Measurements from ENCODE around the gene GAB1.

Gene GAB1

GRCh38 chr4:143336781-143337599 lies at the start of gene GAB1:
Gene GAB1 (plus strand): TSS chr4:143336876. CDS start chr4:143337189, 313 bp downstream.
- peak; percentile 64 for DNase-seq

GRCh38 chr4:143287572-143287923 lies 49.1 kb upstream of the GAB1 start:
- no peak for DNase-seq

- DNase-seq, result no peak
Measured at GRCh38 chr4:143288171-143288570, 48.5 kb upstream of the GAB1 start.

DNA sequence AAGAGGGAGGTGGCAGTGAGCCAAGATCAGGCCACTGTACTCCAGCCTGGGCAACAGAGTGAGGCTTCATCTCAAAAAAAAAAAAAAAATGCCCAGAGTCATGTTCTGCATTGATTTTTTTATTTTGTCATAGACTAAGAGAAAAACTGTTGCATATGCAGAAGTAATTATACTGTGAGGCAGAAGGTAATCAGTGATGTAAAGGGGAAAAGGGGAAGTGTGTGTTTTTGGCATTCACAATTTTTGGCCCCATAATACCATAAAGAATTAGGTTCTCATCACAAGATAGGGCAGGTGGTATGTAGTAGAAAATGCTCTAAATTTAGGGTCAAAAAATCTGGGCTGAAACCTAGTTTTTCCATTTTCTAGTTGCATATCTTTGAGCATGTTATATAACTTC lies 47.3 kb upstream of the GAB1 start:
- DNase-seq, result no peak

GRCh38 chr4:143291314-143291713 lies 45.4 kb upstream of the GAB1 start:
- no peak for DNase-seq

DNA sequence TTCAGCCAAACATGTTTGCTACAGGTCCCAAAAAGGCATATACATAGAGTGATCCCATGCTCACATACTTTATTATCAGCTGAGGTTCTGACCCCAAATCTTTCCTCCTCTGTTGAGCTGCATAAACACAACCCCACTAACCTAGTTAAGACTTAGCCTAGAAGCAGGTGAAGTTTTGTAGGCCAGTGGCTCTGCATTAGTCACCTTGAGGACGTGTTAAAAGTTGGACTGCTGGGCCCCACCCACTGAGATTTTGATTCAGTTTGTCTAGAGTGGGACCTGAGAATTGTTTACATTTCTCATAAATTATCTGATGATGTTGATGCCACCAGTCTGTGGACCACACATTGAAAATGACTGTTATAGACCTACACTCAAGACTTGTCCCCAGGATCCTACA lies 43.8 kb upstream of the GAB1 start:
- no peak for DNase-seq

DNA sequence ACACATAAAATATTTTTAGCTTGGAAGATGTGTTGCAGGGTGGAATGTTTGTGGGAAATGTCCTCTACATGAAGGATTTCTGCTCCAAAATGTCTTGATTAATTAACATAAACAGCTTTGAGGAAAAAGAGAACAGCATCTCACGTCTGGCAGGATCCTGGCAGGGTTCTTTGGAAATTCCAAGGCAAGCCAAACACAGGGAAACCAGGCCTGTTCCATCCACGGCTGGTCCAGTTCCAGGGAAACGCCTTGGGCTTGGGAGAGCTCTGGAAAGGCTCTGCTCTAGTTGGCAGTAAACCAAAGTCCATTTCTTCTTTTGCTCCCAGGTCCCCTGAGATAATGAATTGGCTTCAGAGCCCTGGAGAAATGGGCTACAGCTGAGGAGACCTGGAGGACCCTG lies 42.4 kb upstream of the GAB1 start:
- DNase-seq, result no peak

- DNase-seq, result no peak
Measured at GRCh38 chr4:143294710-143295275, 41.9 kb upstream of the GAB1 start.

- no peak for DNase-seq
Measured at GRCh38 chr4:143296397-143297067, 40.1 kb upstream of the GAB1 start.

DNA sequence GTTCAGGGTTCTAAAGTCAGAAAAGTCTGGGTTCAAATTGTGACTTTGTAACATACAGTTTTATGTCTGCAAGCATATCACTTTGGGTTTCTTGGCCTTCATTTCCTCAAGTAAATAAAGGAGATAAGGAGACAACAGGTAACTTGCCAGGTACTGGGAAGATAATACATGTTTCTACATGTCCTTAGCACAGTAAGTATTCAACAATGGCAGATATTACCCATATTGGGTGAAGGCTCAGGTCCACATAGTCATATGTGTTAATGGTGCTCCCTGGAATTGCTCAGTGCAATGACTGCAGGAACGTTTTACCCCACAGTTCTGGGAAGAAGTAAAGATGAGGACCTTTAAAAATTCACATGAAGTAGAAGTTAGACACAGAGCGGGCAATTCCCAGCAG lies 35.8 kb upstream of the GAB1 start:
- no peak for DNase-seq

- no peak for DNase-seq
Measured at GRCh38 chr4:143302536-143302935, 34.1 kb upstream of the GAB1 start.

GRCh38 chr4:143306788-143307187 lies 29.9 kb upstream of the GAB1 start:
- DNase-seq, result no peak

DNA sequence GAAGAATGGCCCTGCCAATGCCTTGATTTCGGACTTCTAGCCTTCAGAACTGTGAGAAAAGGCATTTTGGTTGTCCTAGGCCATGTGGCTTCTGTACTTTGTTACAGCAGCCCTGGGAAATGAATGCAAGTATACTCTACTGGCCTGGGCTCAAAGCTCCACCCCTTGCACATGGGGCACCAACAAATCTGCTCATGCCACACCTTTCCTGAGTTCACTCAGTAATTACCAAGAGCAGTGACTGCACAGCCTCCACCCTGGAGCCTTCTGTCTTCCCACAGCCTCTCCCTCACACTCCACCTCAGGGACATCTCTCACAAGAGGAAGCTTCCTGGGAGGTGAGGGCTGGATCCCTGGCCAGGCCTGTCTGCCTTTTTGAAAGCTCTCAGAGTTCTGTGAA lies 29.1 kb upstream of the GAB1 start:
- no peak for DNase-seq

DNA sequence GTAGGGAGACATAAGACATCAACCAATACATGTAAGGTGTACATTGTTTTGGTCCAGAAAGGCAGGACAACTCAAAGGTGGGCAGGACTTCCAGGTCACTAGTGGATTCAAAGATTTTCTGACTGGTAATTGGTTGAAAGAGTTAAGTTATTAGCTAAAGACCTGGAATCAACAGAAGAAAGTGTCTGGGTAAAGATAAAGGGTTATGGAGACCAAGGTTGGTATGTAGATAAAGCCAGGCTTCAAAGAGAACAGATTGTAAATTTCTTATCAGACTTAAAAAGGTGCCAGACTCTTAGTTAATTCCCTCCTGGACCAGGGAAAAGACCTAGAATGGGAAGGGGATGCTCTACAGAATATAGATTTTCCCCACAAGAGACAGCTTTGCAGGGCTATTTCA lies 28.3 kb upstream of the GAB1 start:
- DNase-seq, result no peak

DNA sequence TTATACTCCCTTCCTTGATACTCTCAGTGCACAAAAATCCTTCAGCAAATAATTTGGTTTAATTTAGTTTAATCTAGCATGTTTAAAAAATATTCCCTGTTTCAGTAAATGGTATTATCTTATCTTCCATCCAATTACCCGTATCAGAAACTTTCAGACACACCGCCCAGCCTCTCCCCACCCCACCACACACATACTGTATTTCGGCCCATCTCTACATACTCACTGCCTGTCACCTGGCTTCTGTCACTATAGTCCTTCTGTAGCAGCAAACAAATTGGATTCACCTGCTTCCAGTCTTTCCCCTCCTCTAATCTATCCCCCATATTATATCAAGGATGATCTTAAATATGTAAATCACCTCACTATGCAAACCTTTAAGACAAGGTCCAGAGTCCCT lies 24.8 kb upstream of the GAB1 start:
- no peak for DNase-seq

DNA sequence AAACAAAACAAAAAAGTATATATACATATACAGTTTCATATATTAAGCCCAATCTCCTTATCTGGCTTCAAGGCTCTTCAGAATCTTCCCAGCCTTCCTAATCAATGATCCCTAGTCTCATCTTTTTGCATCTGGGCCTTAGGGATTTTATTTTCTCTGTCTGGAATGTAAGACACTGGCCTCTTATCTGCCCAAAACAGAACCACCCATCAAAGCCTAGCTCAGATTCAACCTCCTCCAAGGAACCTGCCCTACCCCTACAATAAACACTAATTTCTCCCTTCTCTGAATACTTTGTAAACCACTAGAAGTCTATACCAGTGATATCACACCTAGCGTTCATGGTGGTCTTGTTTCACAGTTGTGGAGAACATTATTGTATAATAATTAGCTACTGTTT lies 23.2 kb upstream of the GAB1 start:
- DNase-seq, result no peak

- DNase-seq, result no peak
Measured at GRCh38 chr4:143313996-143314395, 22.7 kb upstream of the GAB1 start.

GRCh38 chr4:143320113-143320512 lies 16.6 kb upstream of the GAB1 start:
- no peak for DNase-seq

- DNase-seq, result no peak
Measured at GRCh38 chr4:143326735-143327134, 9.9 kb upstream of the GAB1 start.

GRCh38 chr4:143329985-143330384 lies 6.7 kb upstream of the GAB1 start:
- no peak for DNase-seq

- peak; percentile 69 for DNase-seq
Measured at GRCh38 chr4:143335979-143336780, 496 bp upstream of the GAB1 start.

DNA sequence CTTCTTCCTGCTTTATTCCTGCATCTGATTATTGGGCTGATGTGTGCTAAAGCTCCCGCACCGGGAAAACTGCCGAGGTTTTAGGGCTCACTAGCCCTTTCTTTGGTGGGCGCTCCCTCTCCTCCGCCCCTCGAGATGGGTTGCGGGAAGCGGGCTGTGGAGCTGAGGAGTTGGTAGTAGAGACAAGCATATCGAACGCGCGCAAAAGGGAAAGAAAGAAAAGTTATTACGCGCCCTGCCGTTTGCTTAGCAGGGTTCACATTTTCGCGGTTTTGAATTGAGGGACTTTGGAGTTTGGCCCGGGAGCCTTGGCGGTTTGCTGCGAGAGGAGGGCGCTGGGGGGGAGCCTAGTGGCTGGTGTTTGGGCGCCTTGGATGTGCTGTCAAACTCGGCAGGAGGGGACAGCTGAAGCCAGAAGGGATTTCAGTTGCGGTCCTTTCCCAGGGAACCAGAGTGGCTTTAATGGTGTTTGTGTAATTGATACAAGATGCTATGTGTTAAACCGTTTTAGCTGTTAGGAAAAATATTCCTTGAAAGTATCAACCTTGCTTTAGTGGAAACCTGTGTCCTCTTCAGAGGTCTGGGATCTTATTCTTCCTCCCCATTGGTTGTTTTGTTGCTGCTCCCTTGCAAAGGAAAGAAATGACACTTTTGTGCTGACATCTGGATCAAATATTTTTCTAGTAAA lies 1.1 kb downstream of the GAB1 start:
- no peak for DNase-seq

- no peak for DNase-seq
Measured at GRCh38 chr4:143338313-143338712, 1.6 kb downstream of the GAB1 start.
